Mesenchymal stem cell (in vitro differentiated cells and primary cell): ENCODE measurements around the gene TMEM141.
A peak's percentile ranks its signal among the peaks of the same experiment; 100 is the strongest.
"Not testable (repeated sequence)": the region's sequence is repeated elsewhere in the genome, so short reads cannot be mapped to it uniquely, and the experiment has no call there.

Experiments used
- DNase-seq: peaks from one replicate; pipeline ENCODE4 v3.0.0-alpha.2; 2013
- H2AFZ ChIP-seq: one replicate; pipeline ENCODE4 v1.6.1; 2013; ENCODE audit warnings: low read depth, mild to moderate bottlenecking, control low read depth, inconsistent platforms, low read length, moderate library complexity
- H2AK5ac ChIP-seq: 2 replicates; pipeline ENCODE4 v1.6.1; 2013; ENCODE audit warnings: low read length, moderate library complexity, mild to moderate bottlenecking, inconsistent platforms; ENCODE audit not compliant: severe bottlenecking
- H2BK120ac ChIP-seq: one replicate; pipeline ENCODE4 v1.6.1; 2013; ENCODE audit warnings: low read depth, mild to moderate bottlenecking, inconsistent platforms, low read length, moderate library complexity
- H2BK12ac ChIP-seq, 2 experiments: one replicate each; pipeline ENCODE4 v1.6.1; 2013; ENCODE audit warnings: inconsistent platforms in 2 of 2, low read length in 2 of 2, mild to moderate bottlenecking in 2 of 2, moderate library complexity in 2 of 2, control low read depth in 1 of 2
- H2BK15ac ChIP-seq: one replicate; pipeline ENCODE4 v1.6.1; 2013; ENCODE audit warnings: mild to moderate bottlenecking, low read depth, inconsistent platforms; ENCODE audit not compliant: poor library complexity, severe bottlenecking
- H2BK5ac ChIP-seq: 2 replicates; pipeline ENCODE4 v1.6.1; 2013; ENCODE audit warnings: low read depth, mild to moderate bottlenecking, low read length, control low read depth, inconsistent platforms; ENCODE audit not compliant: poor library complexity, severe bottlenecking
- H3K14ac ChIP-seq, 2 experiments: one replicate each; pipeline ENCODE4 v1.6.1; 2013; ENCODE audit warnings: inconsistent platforms in 2 of 2, low read length in 2 of 2, control low read depth in 1 of 2, mild to moderate bottlenecking in 1 of 2, moderate library complexity in 1 of 2
- H3K18ac ChIP-seq, 2 experiments: one replicate each; pipeline ENCODE4 v1.6.1; 2013; ENCODE audit warnings: inconsistent platforms in 2 of 2, low read length in 2 of 2, control low read depth in 1 of 2, low read depth in 1 of 2, mild to moderate bottlenecking in 1 of 2
- H3K23ac ChIP-seq, 2 experiments: one replicate each; pipeline ENCODE4 v1.6.1; 2013; ENCODE audit warnings: inconsistent platforms in 2 of 2, low read length in 2 of 2, mild to moderate bottlenecking in 2 of 2, moderate library complexity in 2 of 2, control low read depth in 1 of 2
- H3K27ac ChIP-seq: 2 replicates; pipeline ENCODE4 v1.5.1; 2013; ENCODE audit warnings: mild to moderate bottlenecking, moderate library complexity, low read length, control low read depth, inconsistent platforms; ENCODE audit not compliant: poor library complexity, severe bottlenecking
- H3K27me3 ChIP-seq, 2 experiments: 2 replicates each; pipeline versions ENCODE4 v1.6.1 to v1.7.0; 2013; ENCODE audit warnings: low read length in 2 of 2, mild to moderate bottlenecking in 2 of 2, moderate library complexity in 2 of 2, control low read depth in 1 of 2, inconsistent platforms in 1 of 2; ENCODE audit not compliant: control insufficient read depth in 1 of 2, insufficient read depth in 1 of 2
- H3K36me3 ChIP-seq, 2 experiments: 2 replicates each; pipeline versions ENCODE4 v1.6.1 to v1.7.0; 2013; ENCODE audit warnings: low read length in 2 of 2, control low read depth in 1 of 2, inconsistent platforms in 1 of 2, low read depth in 1 of 2, mild to moderate bottlenecking in 1 of 2; ENCODE audit not compliant: insufficient read depth in 2 of 2, control insufficient read depth in 1 of 2
- H3K4ac ChIP-seq, 2 experiments: one replicate each; pipeline ENCODE4 v1.6.1; 2013; ENCODE audit warnings: inconsistent platforms in 2 of 2, low read length in 2 of 2, mild to moderate bottlenecking in 2 of 2, moderate library complexity in 2 of 2, control low read depth in 1 of 2, low read depth in 1 of 2
- H3K4me1 ChIP-seq: 2 replicates; pipeline ENCODE4 v1.6.1; 2013; ENCODE audit warnings: low read depth, low read length, control low read depth; ENCODE audit not compliant: control insufficient read depth, insufficient read depth
- H3K4me2 ChIP-seq: 2 replicates; pipeline ENCODE4 v1.6.1; 2013; ENCODE audit warnings: low read length, mild to moderate bottlenecking, inconsistent platforms; ENCODE audit not compliant: poor library complexity, severe bottlenecking
- H3K4me3 ChIP-seq, 2 experiments: 2 replicates each; pipeline versions ENCODE4 v1.5.1 to v1.7.0; 2013; ENCODE audit warnings: low read length in 2 of 2, mild to moderate bottlenecking in 2 of 2, control low read depth in 1 of 2, low read depth in 1 of 2; ENCODE audit not compliant: insufficient read depth in 1 of 2
- H3K79me1 ChIP-seq: replicated peaks from 2 replicates; pipeline ENCODE4 v1.6.1; 2013; ENCODE audit warnings: mild to moderate bottlenecking, control low read depth, low read length, inconsistent platforms; ENCODE audit not compliant: poor library complexity, severe bottlenecking
- H3K9ac ChIP-seq: 2 replicates; pipeline ENCODE4 v1.7.0; 2013; ENCODE audit warnings: mild to moderate bottlenecking, low read length, moderate library complexity
- H3K9me3 ChIP-seq: 2 replicates; pipeline ENCODE4 v1.7.0; 2013; ENCODE audit warnings: mild to moderate bottlenecking, low read length; ENCODE audit not compliant: control insufficient read depth
- H4K8ac ChIP-seq: one replicate; pipeline ENCODE4 v1.6.1; 2013; ENCODE audit warnings: inconsistent platforms, mild to moderate bottlenecking, low read length, moderate library complexity
- H4K91ac ChIP-seq: one replicate; pipeline ENCODE4 v1.6.1; 2013; ENCODE audit warnings: mild to moderate bottlenecking, low read length, inconsistent platforms
- WGBS: methylation state at CpG from one replicate; pipeline ENCODE4 v1.1.7; 2013; ENCODE audit warnings: mixed read lengths; 5-methylcytosine and 5-hydroxymethylcytosine counted together

The TMEM141 gene

DNA sequence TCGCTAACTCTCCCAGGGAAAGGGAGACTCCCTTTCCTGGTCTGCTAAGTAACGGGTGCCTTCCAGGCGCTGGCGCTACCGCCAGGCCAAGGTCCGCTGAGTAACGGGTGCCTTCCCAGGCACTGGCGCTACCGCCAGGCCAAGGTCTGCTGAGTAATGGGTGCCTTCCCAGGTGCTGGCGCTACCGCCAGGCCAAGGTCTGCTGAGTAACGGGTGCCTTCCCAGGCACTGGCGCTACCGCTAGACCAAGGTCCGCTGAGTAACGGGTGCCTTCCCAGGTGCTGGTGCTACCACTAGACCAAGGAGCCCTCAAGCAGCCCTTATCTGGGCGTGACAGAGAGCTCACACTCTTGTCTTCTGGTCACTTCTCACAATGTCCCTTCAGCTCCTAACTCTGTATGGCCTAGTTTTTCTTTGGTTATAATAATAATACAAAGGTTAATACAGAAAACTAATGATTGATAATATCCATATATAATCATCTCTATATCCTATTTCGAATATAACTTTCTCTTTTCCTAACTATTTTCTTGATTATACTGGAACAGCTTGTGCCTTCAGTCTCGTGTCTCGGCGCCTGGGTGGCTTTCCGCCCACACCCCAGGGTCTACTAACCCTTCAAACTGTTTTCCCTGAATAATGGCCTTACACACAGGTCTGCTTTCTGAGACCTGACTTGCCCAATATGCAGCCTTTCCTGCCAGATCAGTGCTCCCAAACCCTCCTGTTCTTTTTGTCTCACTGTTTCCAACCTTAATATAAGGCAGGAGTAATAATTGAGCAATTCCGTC is 5.4 kb upstream of the TMEM141 start:
- not testable (repeated sequence) for H2AK5ac ChIP-seq, H2BK12ac ChIP-seq, H2BK120ac ChIP-seq, H3K79me1 ChIP-seq, H3K4ac ChIP-seq, H4K8ac ChIP-seq, H3K4me2 ChIP-seq, DNase-seq, H3K27ac ChIP-seq, H2BK5ac ChIP-seq, H2BK15ac ChIP-seq, H3K36me3 ChIP-seq, H3K18ac ChIP-seq, H3K23ac ChIP-seq, H4K91ac ChIP-seq, H3K9me3 ChIP-seq, H3K4me1 ChIP-seq, H3K9ac ChIP-seq, H3K14ac ChIP-seq, H3K4me3 ChIP-seq, H2AFZ ChIP-seq
- peaks cover 10 to 17% of the 10 kb centered on the region in 2 experiments for H3K27me3 ChIP-seq
- WGBS, result 89% methylated on average over 18 of the region's 23 CpGs

DNA sequence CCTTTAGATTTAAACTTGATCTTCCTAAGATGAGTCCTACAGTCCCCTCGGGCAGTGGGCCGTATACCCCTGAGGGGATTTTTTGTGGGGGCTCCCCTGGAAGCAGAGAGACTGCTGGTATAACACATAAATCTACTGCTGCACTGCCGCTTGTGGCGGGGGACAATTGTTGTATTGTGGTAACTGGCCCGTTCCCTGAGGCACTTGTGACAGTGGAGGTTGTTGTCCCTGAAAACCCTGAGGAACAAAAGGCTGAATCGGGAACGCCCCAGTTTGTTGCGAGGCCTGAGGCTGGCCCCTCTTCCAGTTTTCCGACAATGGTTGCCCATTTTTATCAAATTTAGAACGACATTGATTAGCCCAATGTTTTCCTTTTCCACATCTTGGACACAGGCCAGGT is 4.7 kb upstream of the TMEM141 start:
- Histone ChIP-seq H2BK120ac (no peak overlapping the region), H3K27ac (no peak overlapping the region), H3K79me1 (peaks cover 1% of the 10 kb centered on the region), H3K18ac (no peak overlapping the region), H3K4me2 (no peak overlapping the region), H2BK5ac (no peak overlapping the region), H3K4me3 (no peak overlapping the region), H3K14ac (no peak overlapping the region), H2BK12ac (no peak overlapping the region), H2BK15ac (no peak overlapping the region), H3K9ac (no peak overlapping the region), H4K8ac (no peak overlapping the region), H3K23ac (no peak overlapping the region), H3K4me1 (peaks cover under 1% of the 10 kb centered on the region), H3K36me3 (no peaks in the 10 kb centered on the region), H3K9me3 (no peaks in the 10 kb centered on the region), H2AFZ (no peak overlapping the region), H3K4ac (no peak overlapping the region), H4K91ac (no peak overlapping the region), H3K27me3 (peaks cover 10 to 12% of the 10 kb centered on the region in 2 experiments), H2AK5ac (no peak overlapping the region)
- 85% methylated on average over 8 of the region's 10 CpGs for WGBS
- DNase-seq, result no peak

DNA sequence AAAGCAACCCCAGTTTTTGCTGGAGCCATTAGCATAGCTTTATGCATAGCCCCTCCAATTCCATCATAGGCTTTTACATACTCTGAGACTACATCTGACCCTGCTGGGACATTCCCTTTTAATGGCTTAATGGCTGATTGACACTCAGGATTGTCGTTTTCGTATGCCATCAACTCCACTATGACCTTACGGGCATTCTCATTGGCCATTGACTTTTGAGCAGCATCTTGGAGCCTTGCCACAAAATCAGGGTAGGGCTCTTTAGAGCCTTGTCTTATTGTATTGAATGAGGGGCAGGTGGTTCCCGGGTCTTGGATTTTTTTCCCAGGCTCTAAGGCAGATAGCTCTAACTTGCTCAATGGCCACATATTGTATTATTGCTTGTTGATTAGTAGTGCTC is 4.2 kb upstream of the TMEM141 start:
- H3K23ac ChIP-seq, H3K18ac ChIP-seq, H3K14ac ChIP-seq, H4K8ac ChIP-seq, H3K27ac ChIP-seq, H3K4me2 ChIP-seq, H3K79me1 ChIP-seq, H2BK15ac ChIP-seq, H2AFZ ChIP-seq, H2BK120ac ChIP-seq, H3K4ac ChIP-seq, H3K4me1 ChIP-seq, H3K9me3 ChIP-seq, H4K91ac ChIP-seq, H3K9ac ChIP-seq, DNase-seq, H2AK5ac ChIP-seq, H3K36me3 ChIP-seq, H2BK5ac ChIP-seq, H2BK12ac ChIP-seq, H3K4me3 ChIP-seq: not testable (repeated sequence)
- peaks cover 10 to 12% of the 10 kb centered on the region in 2 experiments for H3K27me3 ChIP-seq
- WGBS, result 55% methylated on average over 3 of the region's 4 CpGs

DNA sequence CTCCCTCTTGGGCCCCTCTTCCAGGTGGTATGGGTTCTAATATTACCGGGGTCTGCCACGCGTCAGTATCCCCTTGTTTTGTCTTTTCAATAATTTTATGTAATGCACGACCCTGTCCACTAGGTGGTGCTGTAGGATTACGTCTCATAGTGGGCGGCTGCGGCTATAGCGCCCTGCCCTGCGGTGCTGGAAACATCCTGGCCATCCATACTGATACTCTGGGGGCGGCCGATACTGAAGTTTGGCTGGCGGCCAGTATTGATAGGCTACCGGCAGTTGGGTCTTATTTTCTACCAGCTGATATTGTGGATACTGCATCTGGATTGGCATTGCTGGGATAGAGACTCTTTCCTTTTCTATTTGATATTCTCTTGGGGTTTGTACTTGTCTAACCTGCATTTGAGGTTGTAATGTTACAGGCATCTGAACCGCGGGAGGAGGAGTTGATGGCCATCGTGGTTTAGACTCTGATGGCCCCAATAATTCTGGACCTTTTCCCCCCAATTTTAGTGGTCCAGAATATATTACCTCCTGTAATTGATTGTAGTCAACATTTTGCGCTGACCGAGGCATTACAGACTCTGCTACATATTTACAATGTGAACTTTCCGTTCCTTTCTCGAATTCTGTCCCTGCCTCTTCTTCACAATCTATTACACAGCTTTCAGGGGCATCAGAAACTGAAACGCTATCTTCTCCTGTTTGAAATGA is 3.3 kb upstream of the TMEM141 start:
- peak overlapping the region; percentile 38 for H3K9ac ChIP-seq
- peak overlapping the region; percentile 89 for H2BK15ac ChIP-seq
- no peak overlapping the region for H2BK120ac ChIP-seq
- H3K79me1 ChIP-seq, result peaks cover 14% of the 10 kb centered on the region
- H2AK5ac ChIP-seq, result no peak overlapping the region
- 23% methylated on average over 20 of the region's 21 CpGs for WGBS
- H4K8ac ChIP-seq, result no peak overlapping the region
- H3K18ac ChIP-seq, result no peak overlapping the region
- H3K4me1 ChIP-seq, result peaks cover 12% of the 10 kb centered on the region
- H3K9me3 ChIP-seq, result no peaks in the 10 kb centered on the region
- H2BK5ac ChIP-seq, result no peak overlapping the region
- H2BK12ac ChIP-seq, result no peak overlapping the region
- H3K4me2 ChIP-seq, result peak overlapping the region; percentile 28
- no peak overlapping the region for H3K27ac ChIP-seq
- no peak overlapping the region for H4K91ac ChIP-seq
- DNase-seq, result peak; percentile 73
- peaks cover under 1 to 9% of the 10 kb centered on the region in 2 experiments for H3K36me3 ChIP-seq
- peaks cover 7 to 10% of the 10 kb centered on the region in 2 experiments for H3K27me3 ChIP-seq
- H3K14ac ChIP-seq, result no peak overlapping the region
- H3K4me3 ChIP-seq, result no peak overlapping the region
- H2AFZ ChIP-seq, result no peak overlapping the region
- H3K4ac ChIP-seq, result no peak overlapping the region
- H3K23ac ChIP-seq, result no peak overlapping the region
